HEK293 (cell line): ENCODE data around the gene PCDHGA9.

Source experiments
- CTCF ChIA-PET: fragments of 350-600 bp; formaldehyde crosslinking; extraction: SDS; loops from one replicate; lab custom pipeline; 2021; ENCODE audit warnings: antibody characterized with exemption; lab: Yijun Ruan, JAX
- POLR2A ChIA-PET: fragments of 300-600 bp; formaldehyde crosslinking; extraction: SDS; loops from one replicate; lab custom pipeline; 2020; ENCODE audit warnings: antibody characterized with exemption, inconsistent platforms; lab: Yijun Ruan, JAX
- H3K27ac ChIP-seq: fragments of 200-500 bp; sonication (Bioruptor generic); 2 replicates; pipeline ENCODE4 v1.5.1; 2014; ENCODE audit warnings: low read depth, low read length, control low read depth, inconsistent platforms; ENCODE audit errors: extremely low read depth
- H3K36me3 ChIP-seq, 2 experiments: fragments of 200-500 bp in 1 of 2; sonication (Bioruptor generic) in 1 of 2; 1 replicate in 1 of 2; 2 replicates in 1 of 2; pipeline ENCODE4 v1.5.1; 2014 to 2017; ENCODE audit warnings: inconsistent platforms in 2 of 2, low read length in 2 of 2; ENCODE audit not compliant: control insufficient read depth in 2 of 2, insufficient read depth in 1 of 2
- H3K4me1 ChIP-seq: fragments of 200-500 bp; sonication (Bioruptor generic); 2 replicates; pipeline ENCODE4 v1.5.1; 2014; ENCODE audit warnings: mild to moderate bottlenecking, low read length, inconsistent platforms; ENCODE audit not compliant: control insufficient read depth, insufficient read depth
- H3K4me3 ChIP-seq: 2 replicates; pipeline ENCODE4 v1.5.1; 2011; ENCODE audit warnings: low read depth, mild to moderate bottlenecking, control low read depth, low read length, moderate library complexity
- H3K9me3 ChIP-seq: fragments of 200-500 bp; sonication (Bioruptor generic); 2 replicates; pipeline ENCODE4 v1.5.1; 2014; ENCODE audit warnings: low read depth, low read length, inconsistent platforms; ENCODE audit not compliant: control insufficient read depth, insufficient read depth
- ATF2 ChIP-seq: fragments of 450-650 bp; formaldehyde crosslinking; IDR thresholded peaks from 2 replicates; pipeline ENCODE4 v1.5.1; 2016; ENCODE audit warnings: missing biosample characterization, missing genetic modification characterization, low read depth
- GLI2 ChIP-seq: fragments of 450-650 bp; formaldehyde crosslinking; IDR thresholded peaks from 2 replicates; pipeline ENCODE4; 2017; ENCODE audit warnings: missing biosample characterization, missing genetic modification characterization, low read depth, borderline replicate concordance
- KLF7 ChIP-seq: fragments of 450-650 bp; formaldehyde crosslinking; IDR thresholded peaks from 2 replicates; pipeline ENCODE4 v1.5.1; 2016; ENCODE audit warnings: missing biosample characterization, missing genetic modification characterization, borderline replicate concordance
- MZF1 ChIP-seq: fragments of 450-650 bp; formaldehyde crosslinking; IDR thresholded peaks from 2 replicates; pipeline ENCODE4 v1.5.1; 2017; ENCODE audit warnings: missing biosample characterization, missing genetic modification characterization, borderline replicate concordance
- SP2 ChIP-seq: fragments of 450-650 bp; formaldehyde crosslinking; IDR thresholded peaks from 2 replicates; pipeline ENCODE4 v1.5.1; 2016; ENCODE audit warnings: missing biosample characterization, missing genetic modification characterization
- ZBTB11 ChIP-seq: fragments of 450-650 bp; formaldehyde crosslinking; conservative IDR thresholded peaks from 2 replicates; pipeline ENCODE4 v1.5.1; 2016; ENCODE audit warnings: low read depth, missing biosample characterization, missing genetic modification characterization
- ZBTB20 ChIP-seq: fragments of 450-650 bp; formaldehyde crosslinking; IDR thresholded peaks from 2 replicates; pipeline ENCODE4 v1.5.1; 2016; ENCODE audit warnings: missing biosample characterization, missing genetic modification characterization
- ZNF146 ChIP-seq: fragments of 450-650 bp; formaldehyde crosslinking; IDR thresholded peaks from 2 replicates; pipeline ENCODE4 v1.5.1; 2016; ENCODE audit warnings: missing biosample characterization, missing genetic modification characterization
- ZNF157 ChIP-seq: fragments of 450-650 bp; formaldehyde crosslinking; IDR thresholded peaks from 2 replicates; pipeline ENCODE4 v1.5.1; 2016; ENCODE audit warnings: missing biosample characterization, missing genetic modification characterization
- ZNF16 ChIP-seq: fragments of 450-650 bp; formaldehyde crosslinking; IDR thresholded peaks from 2 replicates; pipeline ENCODE4 v1.5.1; 2016; ENCODE audit warnings: low read depth, missing biosample characterization, missing genetic modification characterization
- ZNF175 ChIP-seq: fragments of 450-650 bp; formaldehyde crosslinking; IDR thresholded peaks from 2 replicates; pipeline ENCODE4 v1.5.1; 2016; ENCODE audit warnings: missing biosample characterization, missing genetic modification characterization
- ZNF239 ChIP-seq: fragments of 450-650 bp; formaldehyde crosslinking; IDR thresholded peaks from 2 replicates; pipeline ENCODE4 v1.5.1; 2016; ENCODE audit warnings: missing biosample characterization, missing genetic modification characterization
- ZNF37A ChIP-seq: fragments of 450-650 bp; IDR thresholded peaks from 2 replicates; pipeline ENCODE4 v1.5.1; 2018; ENCODE audit warnings: missing biosample characterization, missing genetic modification characterization
- ZNF544 ChIP-seq: fragments of 450-650 bp; formaldehyde crosslinking; IDR thresholded peaks from 2 replicates; pipeline ENCODE4 v1.5.0; 2017; ENCODE audit warnings: missing biosample characterization, missing genetic modification characterization
- ZNF585B ChIP-seq: fragments of 450-650 bp; formaldehyde crosslinking; IDR thresholded peaks from 2 replicates; pipeline ENCODE4 v1.5.1; 2016; ENCODE audit warnings: missing biosample characterization, missing genetic modification characterization
- ZNF629 ChIP-seq: fragments of 450-650 bp; formaldehyde crosslinking; IDR thresholded peaks from 2 replicates; pipeline ENCODE4 v1.5.1; 2017; ENCODE audit warnings: missing biosample characterization, missing genetic modification characterization
- ZNF670 ChIP-seq: fragments of 450-650 bp; formaldehyde crosslinking; IDR thresholded peaks from 2 replicates; pipeline ENCODE4 v1.5.1; 2016; ENCODE audit warnings: missing biosample characterization, missing genetic modification characterization, low read depth
- ZNF677 ChIP-seq: fragments of 450-650 bp; IDR thresholded peaks from 2 replicates; pipeline ENCODE4 v1.5.0; 2018; ENCODE audit warnings: missing biosample characterization, mild to moderate bottlenecking, missing genetic modification characterization, moderate library complexity
- TF ChIP-seq, protein P1 (sequence below): fragments of 450-650 bp; formaldehyde crosslinking; IDR thresholded peaks from 2 replicates; pipeline ENCODE4 v1.5.1; 2016; ENCODE audit warnings: missing biosample characterization, missing genetic modification characterization
- TF ChIP-seq, protein P2 (sequence below): fragments of 450-650 bp; formaldehyde crosslinking; IDR thresholded peaks from 2 replicates; pipeline ENCODE4 v1.5.1; 2017; ENCODE audit warnings: missing biosample characterization, mild to moderate bottlenecking, missing genetic modification characterization, moderate library complexity

Gene PCDHGA9

GRCh38 chr5:141355641-141356040 lies 46.9 kb upstream of the PCDHGA9 start (continued):
- no peak for TF ChIP-seq ZBTB11
- TF ChIP-seq GLI2, result no peak

GRCh38 chr5:141356133-141356532 lies 46.4 kb upstream of the PCDHGA9 start:
- POLR2A ChIA-PET, result no interaction called here
- H3K27ac ChIP-seq, result no peak overlapping the region
- H3K4me1 ChIP-seq, result no peaks in the 10 kb centered on the region
- CTCF ChIA-PET, result interaction anchor here (0.5 to 2.6 kb wide), 9 partner anchors 13 to 208 kb away, joined by 3 to 17 read pairs (median 5); partner anchors contain the start of gene PCDHGA2
- H3K9me3 ChIP-seq, result peaks cover 3% of the 10 kb centered on the region; the same call in 1 of the 2 replicates
- H3K4me3 ChIP-seq, result no peak overlapping the region
- H3K36me3 ChIP-seq, result no peaks in the 10 kb centered on the region
- TF ChIP-seq, protein P1, sequence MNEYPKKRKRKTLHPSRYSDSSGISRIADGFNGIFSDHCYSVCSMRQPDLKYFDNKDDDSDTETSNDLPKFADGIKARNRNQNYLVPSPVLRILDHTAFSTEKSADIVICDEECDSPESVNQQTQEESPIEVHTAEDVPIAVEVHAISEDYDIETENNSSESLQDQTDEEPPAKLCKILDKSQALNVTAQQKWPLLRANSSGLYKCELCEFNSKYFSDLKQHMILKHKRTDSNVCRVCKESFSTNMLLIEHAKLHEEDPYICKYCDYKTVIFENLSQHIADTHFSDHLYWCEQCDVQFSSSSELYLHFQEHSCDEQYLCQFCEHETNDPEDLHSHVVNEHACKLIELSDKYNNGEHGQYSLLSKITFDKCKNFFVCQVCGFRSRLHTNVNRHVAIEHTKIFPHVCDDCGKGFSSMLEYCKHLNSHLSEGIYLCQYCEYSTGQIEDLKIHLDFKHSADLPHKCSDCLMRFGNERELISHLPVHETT, result no peak
- TF ChIP-seq ZNF239 (tag by site-specific recombination), result no peak
- no peak for TF ChIP-seq ZNF157
- TF ChIP-seq ZNF16 (tag by site-specific recombination), result no peak
- no peak for TF ChIP-seq SP2
- TF ChIP-seq ZNF544, result no peak
- TF ChIP-seq MZF1 (tag by site-specific recombination), result no peak
- no peak for TF ChIP-seq KLF7
- TF ChIP-seq ZNF37A (tag by site-specific recombination), result no peak
- no peak for TF ChIP-seq ZNF146 (tag by site-specific recombination)
- no peak for TF ChIP-seq ZNF585B (tag by site-specific recombination)
- TF ChIP-seq ZNF629 (tag by site-specific recombination), result no peak
- TF ChIP-seq, protein P2, sequence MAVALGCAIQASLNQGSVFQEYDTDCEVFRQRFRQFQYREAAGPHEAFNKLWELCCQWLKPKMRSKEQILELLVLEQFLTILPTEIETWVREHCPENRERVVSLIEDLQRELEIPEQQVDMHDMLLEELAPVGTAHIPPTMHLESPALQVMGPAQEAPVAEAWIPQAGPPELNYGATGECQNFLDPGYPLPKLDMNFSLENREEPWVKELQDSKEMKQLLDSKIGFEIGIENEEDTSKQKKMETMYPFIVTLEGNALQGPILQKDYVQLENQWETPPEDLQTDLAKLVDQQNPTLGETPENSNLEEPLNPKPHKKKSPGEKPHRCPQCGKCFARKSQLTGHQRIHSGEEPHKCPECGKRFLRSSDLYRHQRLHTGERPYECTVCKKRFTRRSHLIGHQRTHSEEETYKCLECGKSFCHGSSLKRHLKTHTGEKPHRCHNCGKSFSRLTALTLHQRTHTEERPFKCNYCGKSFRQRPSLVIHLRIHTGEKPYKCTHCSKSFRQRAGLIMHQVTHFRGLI (tag by site-specific recombination), result no peak
- no peak for TF ChIP-seq ZNF677 (tag by site-specific recombination)
- no peak for TF ChIP-seq ZBTB20
- no peak for TF ChIP-seq ZNF670 (tag by site-specific recombination)
- TF ChIP-seq ATF2, result no peak
- no peak for TF ChIP-seq ZNF175
- TF ChIP-seq, all 188 proteins: peak for 0
